ENCODE results near the gene RHOV.

The RHOV gene

DNA sequence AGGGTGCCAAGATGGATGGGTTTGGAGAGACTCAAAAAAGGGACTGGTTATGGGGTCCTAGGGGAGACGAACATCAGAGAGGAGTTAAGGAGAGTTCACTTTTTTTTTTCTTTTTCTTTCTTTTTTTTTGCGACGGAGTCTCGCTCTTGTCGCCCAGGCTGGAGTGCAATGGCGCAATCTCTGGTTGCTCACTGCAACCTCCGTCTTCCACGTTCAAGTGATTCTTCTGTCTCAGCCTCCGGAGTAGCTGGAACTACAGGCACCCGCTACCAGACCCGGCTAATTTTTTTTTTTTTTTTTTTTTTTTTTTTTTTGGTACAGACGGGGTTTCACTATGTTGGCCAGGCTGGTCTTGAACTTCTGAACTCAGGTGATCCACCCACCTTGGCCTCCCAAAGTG, 29.0 kb downstream of the RHOV start:
- DNase-seq (ENCODE audit: low read depth) = no peak

DNA sequence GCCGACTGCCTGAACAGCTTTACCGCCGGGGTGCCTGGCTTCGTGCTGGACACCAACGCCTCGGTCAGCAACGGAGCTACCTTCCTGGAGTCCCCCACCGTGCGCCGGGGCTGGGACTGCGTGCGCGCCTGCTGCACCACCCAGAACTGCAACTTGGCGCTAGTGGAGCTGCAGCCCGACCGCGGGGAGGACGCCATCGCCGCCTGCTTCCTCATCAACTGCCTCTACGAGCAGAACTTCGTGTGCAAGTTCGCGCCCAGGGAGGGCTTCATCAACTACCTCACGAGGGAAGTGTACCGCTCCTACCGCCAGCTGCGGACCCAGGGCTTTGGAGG, 29.4 kb downstream of the RHOV start:
- DNase-seq (ENCODE audit: low read depth) = no peak

DNA sequence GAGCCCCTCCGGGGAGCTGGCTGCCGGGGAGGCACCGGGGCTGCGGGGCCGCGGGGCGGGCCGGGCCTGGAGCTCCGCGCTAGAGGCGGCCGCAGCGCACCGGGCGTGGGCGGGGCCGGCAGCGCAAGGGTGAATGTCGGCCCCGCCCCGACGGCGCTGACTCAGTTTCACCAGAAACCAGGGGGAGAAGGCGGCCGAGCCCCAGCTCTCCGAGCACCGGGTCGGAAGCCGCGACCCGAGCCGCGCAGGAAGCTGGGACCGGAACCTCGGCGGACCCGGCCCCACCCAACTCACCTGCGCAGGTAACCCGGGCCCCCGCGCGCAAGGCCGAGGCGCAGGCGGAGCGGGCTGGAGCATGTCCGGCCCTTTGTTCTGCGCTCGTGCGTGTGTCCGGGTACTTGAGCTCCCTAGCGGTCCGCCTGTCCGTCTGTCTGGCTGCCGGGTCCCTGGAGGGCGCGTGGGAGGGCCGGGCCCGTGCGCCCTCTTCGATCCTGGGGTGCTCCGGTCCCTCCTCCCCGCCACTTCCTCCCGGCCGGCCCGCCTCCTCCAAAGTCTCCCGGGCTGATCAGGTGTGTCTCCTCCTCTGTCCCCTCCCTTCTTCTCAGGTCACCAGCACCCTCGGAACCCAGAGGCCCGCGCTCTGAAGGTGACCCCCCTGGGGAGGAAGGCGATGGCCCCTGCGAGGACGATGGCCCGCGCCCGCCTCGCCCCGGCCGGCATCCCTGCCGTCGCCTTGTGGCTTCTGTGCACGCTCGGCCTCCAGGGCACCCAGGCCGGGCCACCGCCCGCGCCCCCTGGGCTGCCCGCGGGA, 29.9 kb downstream of the RHOV start, which contains the start of gene SPINT1:
Gene SPINT1, plus strand, starts transcription at position 164 of the 811 bp plus-strand sequence. Its CDS starts 507 bp downstream, at position 671.
- DNase-seq (ENCODE audit: low read depth) = no peak

DNA sequence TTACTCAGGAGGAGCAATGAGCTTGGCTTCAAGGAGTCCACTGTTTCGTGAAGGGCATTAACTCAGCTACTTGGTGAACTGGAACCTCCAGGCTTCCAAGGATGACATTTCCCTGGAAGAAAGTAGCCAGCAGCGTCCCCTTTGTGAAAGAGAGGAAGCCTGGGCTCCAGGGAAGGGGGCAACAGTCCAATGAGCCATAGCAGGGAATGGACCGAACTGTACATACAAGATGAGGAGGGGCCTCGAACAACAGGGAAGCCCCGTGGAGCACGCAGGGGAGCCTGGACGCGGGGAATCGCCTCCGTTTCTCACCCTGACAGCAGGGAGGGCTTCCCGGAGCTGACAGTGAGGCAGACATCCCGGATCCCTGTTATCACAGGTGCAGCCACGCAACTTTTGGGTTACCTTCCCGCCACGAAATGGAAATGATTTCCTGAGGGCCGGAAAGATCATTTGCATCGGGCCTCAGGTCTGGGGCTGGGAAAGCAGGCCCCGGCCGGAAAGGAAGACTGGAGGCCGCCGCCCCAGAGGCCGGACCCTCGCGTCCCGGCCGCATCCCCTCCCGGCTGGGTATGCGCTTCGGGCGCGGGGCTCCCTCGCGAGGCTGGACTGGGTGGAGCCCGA, 30.7 kb downstream of the RHOV start:
- no peak for DNase-seq (ENCODE audit: low read depth)

DNA sequence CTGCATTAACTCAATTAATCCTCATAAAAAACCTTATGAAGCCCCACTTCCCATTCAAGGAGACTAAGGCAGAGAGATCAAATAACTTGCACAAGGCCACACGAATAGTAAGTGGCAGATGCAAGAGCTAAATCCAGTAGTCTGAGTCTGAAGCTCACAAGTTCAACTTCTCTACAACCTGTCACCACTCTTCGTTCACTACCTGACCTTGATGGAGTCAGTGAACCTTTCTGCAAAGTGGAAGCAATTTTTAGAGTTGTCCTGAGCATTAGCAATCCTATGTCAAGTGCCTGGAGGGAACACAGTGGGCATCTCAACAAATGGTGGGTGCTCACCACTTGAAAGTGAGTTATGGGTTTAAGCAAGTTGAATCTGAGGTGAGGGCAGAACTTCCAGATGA, 32.3 kb downstream of the RHOV start:
- DNase-seq (ENCODE audit: low read depth) = no peak

DNA sequence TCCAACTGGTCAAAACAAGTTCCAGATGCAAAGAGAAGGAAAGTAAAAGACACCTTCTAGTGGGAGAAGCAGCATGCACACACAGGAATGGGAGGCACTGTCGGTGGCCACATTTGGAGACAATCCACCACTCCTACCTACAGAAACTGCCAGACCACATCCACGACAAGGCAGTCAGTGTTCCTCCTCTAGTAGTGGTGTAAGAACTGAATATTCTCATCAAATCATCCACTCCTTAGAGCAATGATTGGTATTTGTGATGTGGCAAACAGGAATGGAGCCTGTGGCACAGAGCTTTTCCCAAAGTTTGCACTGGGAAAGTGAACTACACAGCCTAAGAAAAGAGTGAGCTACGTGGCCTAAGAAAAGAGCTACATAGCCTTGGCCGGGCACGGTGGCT, 35.3 kb downstream of the RHOV start:
- DNase-seq (ENCODE audit: low read depth) = no peak

DNA sequence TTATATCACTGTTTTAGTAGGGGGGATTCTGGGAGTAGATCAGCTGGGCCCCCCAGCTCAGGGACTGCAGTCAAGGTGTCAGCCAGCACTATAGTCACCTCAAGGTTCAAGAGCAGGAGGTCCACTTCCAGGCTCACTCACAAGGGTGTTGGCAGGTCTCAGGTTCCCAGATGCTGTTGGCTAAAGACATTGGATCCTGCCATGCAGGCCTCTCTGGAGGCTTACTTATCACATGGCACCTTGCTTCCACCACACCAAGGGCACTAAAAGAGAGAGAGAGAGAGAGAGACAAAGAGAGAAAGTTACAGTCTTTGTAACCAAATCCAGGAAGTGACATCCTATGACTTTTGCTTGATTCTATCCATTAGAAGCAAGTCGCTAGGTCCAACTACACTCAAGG, 38.0 kb downstream of the RHOV start:
- no peak for DNase-seq (ENCODE audit: low read depth)

DNA sequence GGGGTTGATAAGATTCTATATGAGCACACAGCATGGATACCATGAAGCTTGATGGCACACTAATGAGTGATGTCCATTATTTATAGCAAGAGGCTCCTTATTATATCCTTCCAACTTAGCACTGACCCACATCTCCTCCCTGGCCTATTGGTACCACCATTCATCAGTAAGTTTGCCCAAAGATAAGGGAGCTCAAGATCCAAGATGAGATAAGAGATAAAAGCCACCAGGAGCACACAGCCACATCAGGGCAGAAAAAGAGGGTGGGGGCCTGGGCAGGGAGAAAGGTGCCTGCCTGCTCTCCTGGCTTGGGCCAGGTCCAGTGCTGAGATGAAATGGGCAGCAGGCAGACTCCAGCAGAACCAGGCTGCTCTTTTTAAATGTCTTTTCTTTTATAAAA, 41.1 kb downstream of the RHOV start:
- DNase-seq (ENCODE audit: low read depth) = no peak

DNA sequence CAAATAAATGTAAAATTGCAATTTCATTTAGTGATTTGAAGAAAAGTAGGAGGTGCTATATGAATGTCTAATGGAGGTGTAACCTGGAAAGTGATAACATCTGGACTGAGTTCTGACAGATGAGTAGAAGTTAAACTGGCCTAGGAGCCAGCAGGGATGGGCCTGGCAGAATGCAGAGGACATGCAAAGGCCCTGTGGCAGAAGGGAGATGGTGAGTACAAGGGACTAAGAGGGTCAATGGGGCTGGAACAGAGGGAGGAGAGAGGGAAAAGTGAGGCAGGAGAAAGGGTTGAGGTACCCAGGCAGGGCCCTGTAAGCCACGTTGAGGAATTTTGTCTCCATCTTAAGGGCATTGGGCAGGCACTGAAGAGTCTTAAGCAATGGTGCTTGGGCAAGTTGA, 42.2 kb downstream of the RHOV start:
- DNase-seq (ENCODE audit: low read depth) = no peak

DNA sequence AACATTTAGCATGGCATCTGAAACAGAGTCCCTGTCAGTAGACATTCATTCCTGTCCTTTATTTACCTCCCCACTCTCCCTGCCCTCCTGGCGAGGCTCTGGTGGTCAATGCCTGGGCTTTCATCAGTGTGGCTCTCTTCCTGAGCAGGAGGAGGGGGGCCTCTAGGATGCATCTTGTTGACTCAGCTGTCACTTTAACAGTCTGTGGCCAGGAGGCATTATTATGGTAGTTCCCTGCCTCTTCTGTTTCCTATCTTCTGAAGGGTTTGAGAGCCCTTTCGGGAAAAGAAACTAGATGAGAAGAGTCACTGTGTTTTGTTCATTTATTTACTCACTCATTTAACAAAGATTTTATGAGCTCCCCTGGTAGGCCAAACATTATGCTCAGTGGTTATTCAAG, 43.1 kb downstream of the RHOV start:
- no peak for DNase-seq (ENCODE audit: low read depth)

DNA sequence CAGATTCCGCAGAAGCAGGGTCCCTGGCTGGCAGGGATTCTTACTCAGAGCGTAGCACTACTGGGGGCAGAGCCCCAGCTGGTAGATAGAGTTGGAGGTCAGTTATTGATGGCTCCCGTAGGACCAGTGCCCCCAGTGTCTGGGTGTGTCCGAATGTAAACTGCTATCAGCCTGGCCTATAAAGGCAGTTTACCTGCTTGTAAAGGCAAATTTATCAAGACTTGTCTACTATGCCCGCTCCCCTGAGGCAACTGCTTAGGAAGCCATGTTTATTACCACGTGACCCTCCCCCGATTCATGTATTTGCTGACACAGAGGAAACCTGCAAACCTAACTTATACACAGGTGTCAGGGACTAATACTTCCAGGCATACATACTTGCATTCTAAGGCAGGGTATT, 44.9 kb downstream of the RHOV start:
- DNase-seq (ENCODE audit: low read depth) = no peak

DNA sequence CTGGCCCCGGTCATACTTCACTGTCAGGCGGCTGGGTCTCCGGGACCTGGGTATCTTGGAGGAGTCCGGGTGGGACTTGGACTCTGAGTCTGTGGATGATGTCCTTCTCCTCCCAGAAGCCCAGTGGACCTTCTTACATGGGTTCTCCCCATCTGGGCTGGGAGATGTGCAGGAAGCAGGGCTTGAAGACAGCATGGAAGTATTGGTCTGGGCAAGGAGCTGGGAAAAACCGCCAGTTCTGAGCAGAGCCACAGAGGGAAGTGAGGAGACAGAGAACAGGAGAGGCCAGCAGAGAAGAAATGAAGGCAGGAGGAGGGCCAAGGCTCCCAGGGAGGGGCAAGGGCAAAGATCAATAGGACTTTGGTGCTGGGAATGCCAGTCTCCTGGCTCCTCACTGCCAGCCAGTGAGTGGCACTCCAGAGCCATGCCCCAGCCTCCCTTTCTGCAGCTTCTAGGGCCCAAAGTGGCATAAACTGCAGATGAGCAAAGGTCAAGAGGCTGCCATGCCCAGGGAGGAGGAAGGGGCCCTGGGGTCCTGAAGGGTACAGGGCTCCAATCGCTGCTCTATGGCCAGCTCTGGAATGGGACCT, 45.5 kb downstream of the RHOV start, which contains the start of gene PPP1R14D:
Gene PPP1R14D, minus strand, starts transcription at position 262 of the 590 bp plus-strand sequence. Its CDS starts 67 bp downstream, at position 195.
- DNase-seq (ENCODE audit: low read depth) = no peak

DNA sequence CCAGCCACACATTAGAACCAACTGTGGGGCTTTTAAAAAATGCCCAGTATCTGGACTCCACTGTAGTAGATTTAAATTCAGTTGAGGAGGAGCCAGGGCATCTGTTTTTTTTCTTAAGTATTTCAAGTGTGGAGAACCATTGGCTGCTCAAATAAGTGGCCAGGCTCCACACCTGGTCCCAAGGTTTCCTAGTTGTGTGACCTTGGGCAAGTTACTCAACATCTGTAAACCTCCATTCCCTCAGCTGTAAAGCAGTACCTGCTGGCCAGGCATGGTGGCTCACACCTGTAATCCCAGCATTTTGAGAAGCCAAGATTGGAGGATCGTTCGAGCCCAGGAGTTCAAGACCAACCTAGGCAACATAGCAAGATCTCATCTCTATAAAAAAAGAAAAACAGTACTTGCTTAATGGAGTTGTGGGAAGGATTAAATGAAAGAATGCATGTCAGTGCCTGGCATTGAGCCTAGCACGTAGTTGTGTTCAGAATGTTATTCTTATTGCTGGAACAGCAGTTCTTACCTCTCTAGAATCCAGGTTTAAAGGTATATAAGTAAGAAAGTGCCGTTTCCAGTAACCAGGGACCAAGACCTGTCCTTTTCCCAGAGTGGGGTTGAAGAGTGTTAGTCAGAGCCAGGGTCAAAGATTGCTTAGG, 47.5 kb downstream of the RHOV start:
- no peak for DNase-seq (ENCODE audit: low read depth)

DNA sequence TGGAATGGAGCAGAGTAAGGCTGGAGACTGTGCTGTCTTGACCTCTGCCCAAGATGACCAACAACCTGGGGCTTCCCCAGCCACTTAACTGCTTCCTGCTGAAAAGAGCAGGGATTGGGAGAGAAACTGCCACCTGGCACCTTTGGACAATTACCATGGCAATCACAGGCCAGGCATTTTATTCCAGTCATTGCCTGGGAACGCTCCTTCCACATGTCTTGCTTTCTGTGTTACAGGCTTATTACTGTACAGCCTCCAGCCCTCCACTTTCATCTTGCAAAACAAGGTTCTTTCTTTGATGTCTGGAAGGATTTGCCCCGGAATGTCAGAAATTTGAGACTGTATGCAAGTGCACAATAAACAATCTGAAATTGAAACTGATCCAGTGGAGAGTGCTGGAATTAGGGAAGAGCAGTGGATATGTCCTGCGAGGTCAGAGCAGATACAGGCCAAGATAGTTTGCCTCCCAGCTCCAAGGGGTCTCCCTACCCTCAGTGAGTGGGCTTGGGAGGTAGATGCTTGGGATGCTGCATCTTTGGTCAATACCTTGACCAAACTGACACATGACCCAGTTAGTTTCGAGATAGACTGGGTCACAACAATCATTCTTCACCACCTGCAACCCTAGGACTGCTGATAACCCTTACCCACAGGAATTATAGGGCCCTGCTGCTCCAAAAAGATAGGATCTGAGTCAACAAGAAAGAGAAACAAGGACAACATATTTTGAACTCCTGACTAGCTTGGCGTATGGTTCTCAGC, 48.2 kb downstream of the RHOV start:
- no peak for DNase-seq (ENCODE audit: low read depth)

DNA sequence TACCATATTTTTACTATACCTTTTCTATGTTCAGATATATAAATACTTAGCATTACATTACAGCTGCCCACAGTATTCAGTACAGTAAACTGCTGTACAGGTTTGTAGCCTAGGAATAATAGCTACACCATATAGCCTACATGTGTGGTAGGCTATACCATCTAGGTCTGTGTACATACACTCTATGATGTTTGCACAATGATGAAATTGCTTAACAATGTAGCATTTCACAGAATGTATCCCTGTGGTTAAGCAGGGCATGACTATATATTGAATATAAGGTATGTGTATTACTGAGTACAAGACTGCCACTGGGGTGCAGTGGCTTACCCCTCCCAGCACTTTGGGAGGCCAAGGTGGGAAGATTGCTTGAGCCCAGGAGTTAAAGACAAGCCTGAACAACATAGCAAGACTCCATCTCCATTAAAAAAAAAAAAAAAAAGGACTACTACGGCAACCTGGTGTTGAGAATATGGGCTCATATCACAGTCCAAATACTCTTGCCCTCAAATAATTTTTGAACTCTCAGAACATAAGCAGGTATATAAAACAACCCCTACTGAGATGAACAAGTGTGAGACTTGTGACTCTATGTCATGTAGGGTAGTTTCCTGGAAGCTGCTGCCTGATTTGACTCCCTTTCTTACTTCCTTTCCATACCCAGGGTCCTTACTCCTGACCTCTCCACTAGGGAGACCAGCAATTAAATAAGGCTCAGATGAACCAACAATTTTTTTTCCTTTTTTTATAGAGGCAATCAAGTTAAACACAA, 50.3 kb downstream of the RHOV start:
- no peak for DNase-seq (ENCODE audit: low read depth)
